GM18873 (cell line): Measurements from ENCODE around the gene VEGFD.
"Not testable (repeated sequence)": the region's sequence is repeated elsewhere in the genome, so short reads cannot be mapped to it uniquely, and the experiment has no call there.

Experiments
- ATAC-seq: cut with Tn5 transposase; IDR thresholded peaks from one replicate; pipeline ENCODE4 v1.9.1; 2021; ENCODE audit warnings: mild to moderate bottlenecking, moderate library complexity, moderate number of reproducible peaks; ENCODE audit not compliant: unreplicated experiment, low FRiP score

VEGFD gene

DNA sequence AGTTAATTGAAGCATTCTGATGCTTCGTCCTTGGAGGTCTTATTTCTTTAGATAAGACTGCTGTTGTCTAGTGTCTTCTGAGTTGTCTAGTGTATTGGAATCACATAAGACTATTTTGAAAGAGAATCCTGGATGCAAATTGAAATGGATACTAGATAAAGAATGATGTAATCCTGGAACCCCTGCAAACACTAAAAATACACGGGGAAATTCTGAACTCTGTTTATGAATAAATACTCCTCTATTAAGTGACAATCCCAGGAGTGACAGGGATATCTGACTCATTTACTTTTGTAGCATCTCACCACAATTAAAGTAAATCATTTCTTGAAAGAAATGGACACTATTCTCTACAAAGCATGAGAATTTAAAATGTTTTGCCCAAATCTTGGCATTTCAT is 69.7 kb downstream of the VEGFD start:
- ATAC-seq: no peak

DNA sequence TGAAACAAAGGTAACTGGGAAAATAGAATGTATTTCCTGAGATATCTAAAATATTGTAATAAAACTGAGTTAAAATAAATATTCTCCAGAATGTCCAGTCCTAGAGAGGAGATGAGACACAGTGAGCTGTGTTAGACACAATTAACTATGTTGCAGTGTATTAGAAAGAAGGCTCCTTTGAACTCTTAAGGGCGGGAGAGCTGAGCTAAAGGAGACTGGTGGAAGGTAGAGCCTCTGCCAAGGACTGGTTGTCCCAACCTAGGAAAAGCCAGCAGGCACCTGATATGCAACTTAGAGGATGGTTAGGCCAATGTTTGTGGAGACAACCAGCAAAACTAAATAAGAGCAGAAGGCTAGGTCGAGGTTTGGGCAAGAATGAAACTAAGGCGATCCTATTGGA is 73.1 kb downstream of the VEGFD start:
- no peak for ATAC-seq

GRCh38 chrX:15310117-15310516 is 74.1 kb downstream of the VEGFD start:
- ATAC-seq: no peak

GRCh38 chrX:15305899-15306298 is 78.3 kb downstream of the VEGFD start:
- not testable (repeated sequence) for ATAC-seq

DNA sequence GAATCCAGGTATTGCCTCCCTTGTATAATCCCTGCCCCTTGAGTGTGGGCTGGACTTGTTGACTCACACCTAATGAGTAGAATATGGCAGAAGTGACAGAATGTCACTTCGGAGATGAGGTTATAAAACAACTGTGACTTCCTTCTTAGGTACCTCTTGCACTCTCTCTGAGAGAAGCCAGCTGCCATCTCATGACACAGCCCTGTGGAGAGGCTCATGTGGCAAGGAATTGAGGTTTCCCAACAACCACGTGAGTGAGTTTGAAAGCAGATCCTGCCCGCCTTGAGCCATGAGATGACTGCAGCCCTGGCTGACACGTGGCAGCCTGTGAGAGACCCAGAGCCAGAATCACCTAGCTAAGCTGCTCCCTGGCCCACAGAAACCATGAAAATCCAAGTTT is 82.3 kb downstream of the VEGFD start:
- ATAC-seq: no peak

DNA sequence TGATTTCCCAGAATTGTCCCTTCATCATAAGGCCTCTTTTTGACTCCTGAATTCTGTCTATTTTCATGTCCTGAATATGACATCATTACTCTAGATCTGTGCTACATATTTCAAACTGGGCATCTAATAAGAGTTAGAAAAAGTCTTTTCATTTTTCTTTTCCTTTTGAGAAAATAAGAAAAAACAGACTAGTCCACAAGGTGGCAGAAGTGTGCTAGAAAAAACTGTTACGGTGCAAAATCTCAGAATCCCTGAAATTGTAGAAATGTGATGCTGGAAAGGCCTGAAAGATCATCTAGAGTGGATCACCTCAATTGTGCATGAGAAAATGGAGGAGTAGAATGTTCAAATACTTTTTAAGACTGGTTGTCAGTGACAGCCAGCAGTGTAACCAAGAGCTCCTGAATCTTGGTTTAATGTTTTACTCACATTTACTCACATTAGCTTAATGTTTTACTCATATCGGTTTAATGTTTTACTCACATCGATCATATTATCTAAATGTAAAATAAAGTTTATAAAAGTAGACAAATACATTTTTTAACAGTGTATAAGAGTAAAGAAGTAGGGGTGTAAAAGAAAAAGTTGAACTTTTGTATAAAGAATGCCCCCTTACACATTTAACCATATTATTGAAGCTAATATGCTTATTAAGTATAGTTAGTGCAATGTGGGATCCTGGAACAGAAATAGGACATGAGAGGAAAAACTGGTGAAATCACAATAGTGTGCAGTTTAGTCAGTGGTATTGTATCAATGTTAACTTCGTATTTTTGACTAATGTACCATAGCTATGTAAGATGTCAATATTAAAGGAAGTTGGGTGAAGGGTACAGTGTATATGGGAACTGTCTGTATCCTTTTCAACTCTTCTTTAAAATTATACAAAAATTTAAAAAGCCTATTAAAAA is 84.0 kb downstream of the VEGFD start:
- no peak for ATAC-seq

- ATAC-seq: no peak
These were observed 85.4 kb downstream of the VEGFD start for GRCh38 chrX:15298780-15299179.

GRCh38 chrX:15298201-15298600 is 86.0 kb downstream of the VEGFD start:
- no peak for ATAC-seq
